RCC 7860 (cell line): Measurements from ENCODE around the gene ANKS1A.

Source experiments
- DNase-seq: peaks from one replicate; pipeline ENCODE4 v3.0.0-alpha.2; 2015; ENCODE audit warnings: low spot score
- FAIRE-seq: peaks from 2 replicates; lab custom pipeline; 2012; peaks lifted over from hg19 to GRCh38; lab: Jason Lieb, UNC

The ANKS1A gene

GRCh38 chr6:35049156-35049735 is 160.2 kb downstream of the ANKS1A start:
- DNase-seq, result no peak
- FAIRE-seq, result no peak

- FAIRE-seq (no peak), DNase-seq (no peak)
Observed at GRCh38 chr6:35049900-35050756, 161.1 kb downstream of the ANKS1A start.

GRCh38 chr6:35050757-35051330 is 161.8 kb downstream of the ANKS1A start:
- no peak for DNase-seq
- FAIRE-seq, result no peak

DNA sequence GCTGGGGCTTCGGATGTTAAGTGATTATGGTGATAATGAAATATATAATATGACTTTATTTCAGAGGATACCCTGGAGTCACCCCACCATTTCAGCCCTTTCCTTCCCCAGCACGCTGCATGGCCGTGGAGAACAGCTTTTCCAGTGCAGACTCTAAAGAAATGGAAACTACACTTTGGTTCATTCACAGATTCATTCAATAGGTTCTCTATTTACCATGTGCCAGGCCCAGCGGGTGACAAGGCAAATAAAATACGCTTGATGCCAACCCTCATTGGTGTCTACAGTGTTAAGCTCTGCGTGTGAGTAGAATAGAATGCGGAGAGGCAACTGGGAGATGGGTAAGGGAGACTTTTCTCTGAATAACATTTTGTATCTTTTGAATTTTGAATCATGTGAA is 162.3 kb downstream of the ANKS1A start:
- no peak for FAIRE-seq
- no peak for DNase-seq

DNA sequence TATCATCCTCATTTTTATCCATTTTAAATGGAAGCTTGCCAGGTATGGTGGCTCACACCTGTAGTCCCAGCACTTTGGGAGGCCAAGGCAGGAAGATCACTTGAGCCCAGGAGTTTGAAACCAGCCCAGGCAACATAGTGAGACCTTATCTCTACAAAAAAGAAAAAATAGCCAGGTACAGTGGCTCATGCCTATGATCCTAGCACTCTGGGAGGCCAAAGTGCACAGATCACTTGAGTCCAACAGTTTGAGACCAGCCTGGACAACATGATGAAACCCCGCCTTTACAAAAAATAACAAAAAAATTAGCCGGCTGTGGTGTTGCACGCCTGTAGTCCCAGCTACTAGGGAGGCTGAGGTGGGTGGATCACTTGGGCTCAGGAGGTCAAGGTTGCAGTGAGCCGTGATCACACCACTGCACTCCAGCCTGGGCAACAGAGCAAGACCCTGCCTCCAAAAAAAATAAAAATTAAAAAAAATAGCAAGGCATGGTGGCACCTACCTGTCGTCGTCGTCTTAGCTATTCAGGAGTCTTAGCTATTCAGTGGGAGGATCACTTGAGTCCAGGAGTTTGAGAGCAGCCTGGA is 163.0 kb downstream of the ANKS1A start:
- FAIRE-seq, result no peak
- DNase-seq, result no peak

DNA sequence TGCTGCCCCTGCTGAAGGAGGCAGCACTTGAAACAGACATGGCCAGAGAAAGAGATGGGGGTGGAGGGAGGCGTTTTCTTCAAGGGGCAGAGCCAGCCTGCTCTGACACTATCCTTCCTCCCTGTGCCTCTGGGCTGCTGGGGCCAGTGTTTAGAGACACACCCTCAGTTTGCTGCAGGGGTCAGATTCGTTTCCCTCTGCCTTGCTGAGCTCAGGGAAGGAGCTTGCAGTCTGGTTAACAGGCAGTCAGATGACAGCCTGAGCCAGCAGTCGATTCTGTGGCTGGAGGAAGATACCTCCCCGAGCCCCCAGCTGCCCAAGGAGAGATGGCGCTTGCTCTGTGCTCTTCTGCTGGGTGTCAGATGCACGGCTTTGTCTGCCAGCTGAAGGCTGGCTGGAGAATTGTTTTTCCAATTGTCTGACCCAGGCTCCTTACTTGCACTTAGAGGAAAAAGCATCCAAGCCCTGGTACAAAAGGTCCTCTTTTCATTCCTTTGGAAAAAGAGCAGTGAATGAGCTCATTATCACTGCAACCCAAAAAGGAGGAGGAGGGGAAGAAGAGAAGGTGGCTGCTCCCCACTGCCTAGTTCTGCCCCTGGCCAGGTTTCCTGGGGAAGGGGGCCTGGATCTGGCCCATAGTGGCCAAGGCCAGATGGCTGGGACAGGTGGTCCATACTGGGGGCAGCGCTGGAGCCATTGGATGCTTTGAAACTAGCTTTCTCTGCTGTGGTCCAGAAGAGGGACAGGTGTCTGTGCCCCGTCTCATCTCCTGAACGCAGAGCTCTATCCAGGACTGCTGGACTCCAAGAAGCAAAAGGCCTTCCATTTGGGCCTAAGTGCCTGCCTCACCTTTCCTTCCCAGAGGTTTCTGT is 163.9 kb downstream of the ANKS1A start:
- DNase-seq, result no peak
- FAIRE-seq, result no peak

- FAIRE-seq (no peak), DNase-seq (no peak)
Observed at GRCh38 chr6:35053701-35054100, 164.6 kb downstream of the ANKS1A start.

DNA sequence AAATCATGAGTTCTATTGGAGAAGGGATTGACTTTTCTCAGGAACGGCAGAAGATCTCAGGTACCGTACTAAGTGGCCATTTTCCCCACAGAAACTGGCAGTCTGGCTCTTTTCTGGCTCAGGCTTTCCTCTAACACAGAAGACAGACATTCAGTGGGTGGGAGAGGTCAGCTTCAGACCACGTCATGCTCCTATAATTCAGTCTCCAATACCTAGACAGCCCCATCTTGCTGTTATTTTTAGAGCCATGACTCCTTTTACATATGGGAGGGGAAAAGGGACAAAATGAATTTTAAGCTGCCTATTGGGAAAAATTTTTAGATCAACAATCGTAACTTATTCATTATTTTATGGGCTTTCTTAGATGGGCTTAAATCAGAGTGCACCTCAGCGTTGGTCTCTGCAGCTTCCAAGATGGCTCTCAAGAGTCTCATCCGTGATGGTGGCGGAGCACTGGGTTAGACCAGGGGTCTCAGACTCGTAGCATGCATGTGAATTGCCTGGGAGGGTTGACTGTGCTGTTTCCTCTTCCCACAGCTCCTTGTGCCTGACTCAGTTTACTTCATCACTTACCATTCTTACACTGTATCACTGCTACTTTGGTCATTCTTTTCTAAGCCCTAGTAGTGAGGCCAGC is 165.2 kb downstream of the ANKS1A start:
- DNase-seq (no peak), FAIRE-seq (no peak)

GRCh38 chr6:35054743-35055130 is 165.7 kb downstream of the ANKS1A start:
- FAIRE-seq (no peak), DNase-seq (no peak)

DNA sequence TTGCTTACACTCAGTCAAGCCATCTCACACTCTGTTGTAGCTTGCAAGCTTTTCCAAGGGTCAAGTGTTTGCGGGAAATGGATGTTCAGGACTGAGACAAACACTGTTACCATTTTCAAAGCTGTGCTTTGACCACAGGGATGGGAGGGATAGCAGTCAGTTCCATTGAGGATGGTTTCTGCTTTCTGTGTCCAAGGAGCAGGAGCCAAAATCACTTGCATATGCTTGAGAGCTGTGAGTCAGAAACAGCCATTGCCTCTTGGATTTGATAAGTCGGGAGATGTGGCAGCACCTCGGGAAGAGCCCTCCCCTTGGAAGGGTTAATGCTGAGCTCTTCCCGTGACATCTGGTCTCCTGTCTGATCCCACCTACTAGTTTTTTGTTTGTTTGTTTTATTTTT is 166.8 kb downstream of the ANKS1A start:
- DNase-seq, result no peak
- no peak for FAIRE-seq

GRCh38 chr6:35056952-35057351 is 167.9 kb downstream of the ANKS1A start:
- no peak for FAIRE-seq
- DNase-seq, result no peak

- FAIRE-seq, result no peak
- DNase-seq, result no peak
Observed at GRCh38 chr6:35057449-35058357, 168.6 kb downstream of the ANKS1A start.

- no peak for FAIRE-seq
Observed at GRCh38 chr6:35058358-35058675, 169.3 kb downstream of the ANKS1A start.

DNA sequence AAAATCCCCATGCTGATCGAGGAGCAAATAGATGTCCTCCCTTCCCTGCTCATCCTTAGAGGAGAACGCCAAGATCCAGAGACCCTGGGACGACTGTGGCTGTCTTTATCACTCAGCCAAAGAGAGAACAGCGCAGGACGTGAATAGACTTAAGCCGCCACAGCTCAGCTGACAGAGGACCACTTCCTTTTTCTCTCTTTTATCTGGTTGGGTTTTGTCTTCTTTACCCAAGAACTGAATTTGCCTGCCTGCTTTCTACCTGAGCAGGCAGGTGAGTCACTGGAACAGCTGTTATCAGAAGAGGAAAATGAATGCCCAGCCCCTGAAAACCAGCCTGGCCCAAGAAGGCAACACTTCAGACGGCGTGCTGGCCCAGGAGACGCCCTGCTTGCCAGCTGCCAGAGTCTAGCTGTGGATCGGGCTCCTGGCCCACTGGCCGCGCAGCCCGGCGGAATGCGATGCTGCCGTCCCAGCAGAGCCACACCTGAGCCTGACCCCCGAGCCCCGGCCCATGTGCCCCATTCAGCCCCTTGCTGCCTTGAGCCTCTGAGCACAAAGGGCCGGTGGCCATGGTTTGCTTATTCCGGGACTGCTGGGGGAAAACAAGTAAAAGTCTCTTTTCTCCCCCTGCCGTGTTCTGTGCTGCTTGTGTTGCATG is 169.9 kb downstream of the ANKS1A start:
- FAIRE-seq (no peak), DNase-seq (no peak)

More at GRCh38 chr6:35058358-35058675, 169.3 kb downstream of the ANKS1A start:
- DNase-seq, result no peak

GRCh38 chr6:35059596-35060345 is 170.7 kb downstream of the ANKS1A start:
- FAIRE-seq (no peak), DNase-seq (no peak)

- FAIRE-seq (no peak), DNase-seq (no peak)
Observed at GRCh38 chr6:35061102-35061615, 172.1 kb downstream of the ANKS1A start.

- DNase-seq (no peak), FAIRE-seq (no peak)
Observed at GRCh38 chr6:35061651-35062410, 172.8 kb downstream of the ANKS1A start.
